ENCODE results near the gene ACSS1. TPM values are rescaled to one million over a fixed set of nuclear protein-coding genes. Genes with fewer than 3 reads are reported as not detected.

Gene ACSS1
- total RNA-seq, 1 donor from 2014 or later, result 0.72 TPM

DNA sequence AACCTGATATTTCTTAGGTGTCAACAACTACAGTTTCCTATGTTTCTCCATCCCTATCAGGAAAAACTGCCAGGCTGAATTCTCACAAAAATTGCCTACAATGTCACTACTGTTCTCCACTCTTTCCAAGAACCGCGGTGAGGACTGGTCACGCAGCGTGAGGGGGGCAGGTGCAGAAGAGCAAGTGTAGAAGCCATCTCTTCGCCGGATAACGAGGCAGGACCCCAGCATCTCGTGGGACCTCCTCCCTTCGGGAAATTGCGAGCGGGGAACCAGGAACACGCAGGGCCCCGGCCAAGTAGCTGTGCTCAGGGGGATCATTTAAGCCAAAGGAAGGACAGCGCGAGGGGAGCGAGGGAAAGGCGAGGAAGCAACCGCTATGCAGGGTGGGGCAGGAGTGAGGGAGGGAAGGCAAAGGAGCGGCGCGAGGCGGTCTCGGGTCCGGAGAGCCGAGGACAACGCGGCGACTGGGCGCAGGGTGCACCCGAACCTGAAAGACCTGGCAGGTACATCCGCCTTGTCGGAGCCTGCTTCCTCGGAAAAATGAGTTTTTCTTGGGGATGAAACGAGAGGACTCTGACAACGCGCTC, 65.9 kb downstream of the ACSS1 start:
- peaks cover 13% of the 10 kb centered on the region for H3K27me3 Mint-ChIP-seq
- no peaks in the 10 kb centered on the region for H3K9me3 Mint-ChIP-seq (ENCODE audit: low read depth)
- peak overlapping the region; percentile 93 for H3K4me3 Mint-ChIP-seq (ENCODE audit: low read depth)
- peak overlapping the region; percentile 96 for H3K27ac Mint-ChIP-seq
- no peak for DNase-seq (ENCODE audit: low spot score, unreplicated experiment)
- H3K4me1 Mint-ChIP-seq (ENCODE audit: low read depth), result peaks cover 15% of the 10 kb centered on the region
- TF ChIP-seq, protein P1, sequence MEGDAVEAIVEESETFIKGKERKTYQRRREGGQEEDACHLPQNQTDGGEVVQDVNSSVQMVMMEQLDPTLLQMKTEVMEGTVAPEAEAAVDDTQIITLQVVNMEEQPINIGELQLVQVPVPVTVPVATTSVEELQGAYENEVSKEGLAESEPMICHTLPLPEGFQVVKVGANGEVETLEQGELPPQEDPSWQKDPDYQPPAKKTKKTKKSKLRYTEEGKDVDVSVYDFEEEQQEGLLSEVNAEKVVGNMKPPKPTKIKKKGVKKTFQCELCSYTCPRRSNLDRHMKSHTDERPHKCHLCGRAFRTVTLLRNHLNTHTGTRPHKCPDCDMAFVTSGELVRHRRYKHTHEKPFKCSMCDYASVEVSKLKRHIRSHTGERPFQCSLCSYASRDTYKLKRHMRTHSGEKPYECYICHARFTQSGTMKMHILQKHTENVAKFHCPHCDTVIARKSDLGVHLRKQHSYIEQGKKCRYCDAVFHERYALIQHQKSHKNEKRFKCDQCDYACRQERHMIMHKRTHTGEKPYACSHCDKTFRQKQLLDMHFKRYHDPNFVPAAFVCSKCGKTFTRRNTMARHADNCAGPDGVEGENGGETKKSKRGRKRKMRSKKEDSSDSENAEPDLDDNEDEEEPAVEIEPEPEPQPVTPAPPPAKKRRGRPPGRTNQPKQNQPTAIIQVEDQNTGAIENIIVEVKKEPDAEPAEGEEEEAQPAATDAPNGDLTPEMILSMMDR (IDR thresholded peaks at IDR 0.05; ENCODE audit: unreplicated experiment), result no peak
- peaks cover 2% of the 10 kb centered on the region for H3K36me3 Mint-ChIP-seq (ENCODE audit: insufficient read depth)

DNA sequence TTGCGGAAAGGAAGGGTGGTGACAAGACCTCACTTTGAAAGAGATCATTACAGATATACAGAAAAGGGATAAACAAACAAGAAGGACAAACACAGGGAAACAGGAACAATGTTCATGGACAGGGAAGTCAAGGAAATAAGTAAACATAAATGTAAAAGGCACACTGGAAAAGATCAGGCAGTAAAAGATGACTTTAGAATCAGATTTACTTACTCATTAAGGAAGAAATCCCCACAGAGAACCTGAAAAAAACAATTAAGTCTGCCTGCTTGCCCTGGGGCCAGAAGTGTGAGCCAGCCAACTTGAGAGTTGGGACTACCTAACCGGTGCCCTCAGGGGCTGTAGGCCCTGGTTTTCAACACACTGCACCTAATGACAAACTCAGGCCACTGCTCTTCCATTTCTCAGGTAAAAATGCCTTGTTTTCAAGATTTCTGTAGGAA, 67.1 kb downstream of the ACSS1 start:
- peak overlapping the region; percentile 93 for H3K4me3 Mint-ChIP-seq (ENCODE audit: low read depth)
- peaks cover 2% of the 10 kb centered on the region for H3K36me3 Mint-ChIP-seq (ENCODE audit: insufficient read depth)
- DNase-seq (ENCODE audit: low spot score, unreplicated experiment), result no peak
- TF ChIP-seq, protein P1 (IDR thresholded peaks at IDR 0.05; ENCODE audit: unreplicated experiment), result no peak
- peaks cover 15% of the 10 kb centered on the region for H3K4me1 Mint-ChIP-seq (ENCODE audit: low read depth)
- H3K9me3 Mint-ChIP-seq (ENCODE audit: low read depth), result no peaks in the 10 kb centered on the region
- H3K27ac Mint-ChIP-seq, result peak overlapping the region; percentile 6
- H3K27me3 Mint-ChIP-seq, result peaks cover 5% of the 10 kb centered on the region

DNA sequence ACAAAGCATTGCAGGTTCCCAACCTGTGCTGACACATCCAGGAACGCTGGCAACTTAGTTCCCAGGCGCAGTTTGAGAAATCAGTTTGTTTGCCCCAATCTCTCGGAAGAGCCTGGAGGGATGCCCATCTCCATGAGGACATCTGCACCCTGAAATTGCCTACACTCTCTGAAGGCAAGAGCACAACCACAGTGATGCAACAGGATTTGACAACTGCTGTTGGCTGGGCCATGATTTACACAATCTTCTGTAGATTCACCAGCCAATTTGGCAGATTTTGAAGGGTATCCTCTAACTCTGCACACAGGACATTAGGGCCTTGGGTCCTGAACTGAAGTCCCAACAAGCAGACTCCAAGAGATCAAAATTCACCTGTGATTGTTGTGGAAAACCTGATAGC, 68.8 kb downstream of the ACSS1 start:
- Mint-ChIP-seq H3K9me3 (ENCODE audit: low read depth) (no peaks in the 10 kb centered on the region), H3K4me1 (ENCODE audit: low read depth) (peaks cover 16% of the 10 kb centered on the region), H3K4me3 (ENCODE audit: low read depth) (no peak overlapping the region), H3K27ac (peak overlapping the region; percentile 72), H3K27me3 (no peaks in the 10 kb centered on the region), H3K36me3 (ENCODE audit: insufficient read depth) (peaks cover 2% of the 10 kb centered on the region)
- TF ChIP-seq, protein P1 (IDR thresholded peaks at IDR 0.05; ENCODE audit: unreplicated experiment), result no peak
- DNase-seq (ENCODE audit: low spot score, unreplicated experiment), result no peak

DNA sequence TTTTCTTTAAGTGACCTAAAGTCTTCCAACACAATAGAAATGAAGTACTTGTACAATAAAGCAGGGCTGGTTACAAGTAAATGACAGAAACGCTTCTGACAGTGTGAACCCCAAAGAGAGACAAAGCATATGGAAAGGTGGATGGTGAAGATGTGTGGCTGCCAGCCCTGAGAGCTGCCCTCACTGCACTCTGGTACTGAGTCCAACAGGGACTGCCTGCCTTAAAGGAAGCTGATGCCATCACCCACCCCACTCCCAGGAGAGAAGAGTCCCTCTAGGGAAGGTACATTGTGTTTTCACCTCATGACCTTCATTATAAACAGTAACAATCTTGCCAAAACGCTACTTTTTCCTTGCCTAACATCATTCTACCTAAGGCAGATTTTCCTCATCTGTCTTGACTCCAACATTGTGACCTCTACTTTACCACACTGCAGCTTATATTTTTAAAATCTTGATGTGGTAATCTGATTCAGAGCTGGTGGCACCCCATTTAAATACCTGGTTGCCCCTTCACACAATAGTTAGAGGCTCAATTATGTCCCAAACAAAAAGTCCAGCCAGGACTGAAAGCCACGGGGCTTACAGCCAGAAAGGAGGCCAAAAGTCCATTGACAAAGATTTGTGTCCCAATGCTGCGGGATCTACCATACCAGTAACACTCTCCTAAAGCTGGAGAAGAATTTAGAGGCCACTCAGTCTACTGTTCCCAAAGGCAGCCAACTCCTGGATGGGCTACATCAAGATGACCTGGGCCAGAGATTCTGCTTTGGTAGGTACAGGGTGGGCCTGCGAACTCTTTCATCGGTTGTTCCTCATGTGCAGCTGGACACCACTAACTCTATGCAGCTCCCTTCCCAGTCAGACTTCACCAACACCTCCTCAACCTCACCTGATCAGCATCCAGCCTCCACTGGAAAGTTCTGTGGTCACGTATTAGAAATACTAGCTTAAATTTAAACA, 69.8 kb downstream of the ACSS1 start:
- peaks cover 16% of the 10 kb centered on the region for H3K4me1 Mint-ChIP-seq (ENCODE audit: low read depth)
- TF ChIP-seq, protein P1 (IDR thresholded peaks at IDR 0.05; ENCODE audit: unreplicated experiment), result no peak
- no peak for DNase-seq (ENCODE audit: low spot score, unreplicated experiment)
- no peaks in the 10 kb centered on the region for H3K9me3 Mint-ChIP-seq (ENCODE audit: low read depth)
- H3K27ac Mint-ChIP-seq, result no peak overlapping the region
- no peaks in the 10 kb centered on the region for H3K27me3 Mint-ChIP-seq
- H3K36me3 Mint-ChIP-seq (ENCODE audit: insufficient read depth), result peaks cover 4% of the 10 kb centered on the region
- no peak overlapping the region for H3K4me3 Mint-ChIP-seq (ENCODE audit: low read depth)

DNA sequence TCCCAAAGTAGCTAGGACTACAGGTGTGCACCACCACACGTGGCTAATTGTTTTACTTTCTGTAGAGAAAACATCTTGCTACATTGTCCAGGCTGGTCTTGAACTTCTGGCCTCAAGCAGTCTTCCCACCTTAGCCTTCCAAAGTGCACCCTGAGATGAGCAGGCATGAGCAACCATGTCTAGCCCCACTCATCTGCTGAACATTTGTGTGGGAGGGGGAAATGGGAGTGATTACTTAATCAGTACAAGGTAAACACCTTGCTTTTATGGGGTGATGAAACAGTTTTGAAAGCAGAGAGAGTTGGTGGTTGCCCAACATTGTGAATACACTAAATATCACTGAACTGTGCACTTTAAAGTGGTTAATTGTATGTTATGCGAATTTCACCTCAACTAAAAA, 70.7 kb downstream of the ACSS1 start:
- no peak for DNase-seq (ENCODE audit: low spot score, unreplicated experiment)
- Mint-ChIP-seq H3K9me3 (ENCODE audit: low read depth) (no peaks in the 10 kb centered on the region), H3K27ac (no peak overlapping the region), H3K27me3 (no peaks in the 10 kb centered on the region), H3K36me3 (ENCODE audit: insufficient read depth) (peaks cover 10% of the 10 kb centered on the region), H3K4me3 (ENCODE audit: low read depth) (no peak overlapping the region), H3K4me1 (ENCODE audit: low read depth) (peaks cover 16% of the 10 kb centered on the region)
- TF ChIP-seq, protein P1 (IDR thresholded peaks at IDR 0.05; ENCODE audit: unreplicated experiment), result no peak

Measured in progenitor cell of endocrine pancreas (in vitro differentiated cells).